ENCODE measurements around the gene G3BP2.
"Not testable (repeated sequence)": the region's sequence is repeated elsewhere in the genome, so short reads cannot be mapped to it uniquely, and the experiment has no call there.

Gene G3BP2

DNA sequence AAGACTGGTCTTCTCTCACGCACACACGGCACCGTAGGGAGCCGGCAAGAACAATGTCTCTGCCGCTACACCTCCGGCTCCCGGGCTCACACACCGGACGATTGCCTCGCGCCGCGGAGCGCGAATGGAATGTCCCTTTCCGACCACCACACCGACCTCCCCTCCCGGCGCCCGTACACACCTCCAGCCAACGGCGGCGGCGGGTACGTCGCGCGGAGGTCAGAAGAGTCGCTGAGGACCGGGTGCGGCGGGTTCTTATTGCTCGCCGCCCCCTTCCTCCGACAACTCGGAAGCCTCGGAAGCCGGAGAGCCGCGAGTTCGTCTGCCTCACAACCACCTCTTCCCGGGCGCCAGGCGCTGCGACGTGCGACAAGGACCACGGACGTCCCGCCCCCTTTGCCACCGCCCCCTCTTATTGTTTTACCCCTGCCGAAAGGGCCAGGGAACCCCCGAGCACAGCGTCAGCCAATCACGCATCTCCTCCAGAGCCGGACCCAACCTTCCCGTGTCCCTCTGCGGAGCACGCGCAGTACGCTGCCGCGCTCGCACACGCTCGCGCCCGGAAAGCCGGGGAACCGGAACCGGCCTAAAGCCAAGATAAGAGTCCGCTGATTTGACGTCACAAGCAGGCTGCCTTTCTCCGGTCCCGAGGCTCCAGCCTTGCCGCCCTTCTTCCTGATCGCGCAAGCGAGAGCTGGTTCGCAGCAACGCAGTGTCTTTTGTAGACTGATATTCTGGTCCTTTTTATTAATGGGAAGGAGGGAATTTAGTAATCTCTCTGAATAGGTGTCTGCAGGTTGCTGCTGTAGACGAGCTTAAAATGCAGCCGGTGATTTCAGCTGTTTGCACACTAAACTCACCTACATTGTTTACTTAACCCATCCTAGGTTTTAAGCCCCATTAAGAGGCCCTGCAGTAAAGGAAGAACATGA lies at the start of gene G3BP2:
TSS of gene G3BP2 (minus strand) at position 385 of the 932 bp plus-strand sequence. CDS start 11,386 bp downstream, outside the sequence.
- Histone ChIP-seq H3K27me3 (ENCODE audit: control insufficient read depth in 1 of 2, insufficient read depth in 2 of 2, low read length in 2 of 2) (no peaks in the 10 kb centered on the region), H3K27ac (ENCODE audit: low read depth, low read length) (peak within 1 kb of the TSS; percentile 96), H3K36me3 (ENCODE audit: control insufficient read depth in 1 of 2, insufficient read depth in 2 of 2, low read length in 2 of 2) (no peaks in the 10 kb centered on the region), H3K9ac (ENCODE audit: low read depth in 1 of 2, low read length in 2 of 2) (peak within 1 kb of the TSS; percentile 98 to 99), H3K4me3 (ENCODE audit: low read depth in 1 of 2, low read length in 2 of 2) (peak within 1 kb of the TSS; percentile 95 to 98), H3K9me3 (ENCODE audit: control insufficient read depth in 1 of 2, low read length in 2 of 2) (no peaks in the 10 kb centered on the region), H3K4me1 (ENCODE audit: control insufficient read depth in 1 of 2, insufficient read depth in 2 of 2, low read length in 2 of 2) (peaks cover 24 to 43% of the 10 kb centered on the region in 2 donors)

- Histone ChIP-seq H3K27ac (ENCODE audit: low read depth, low read length) (no peak overlapping the region), H3K36me3 (ENCODE audit: control insufficient read depth in 1 of 2, insufficient read depth in 2 of 2, low read length in 2 of 2) (no peaks in the 10 kb centered on the region), H3K4me3 (ENCODE audit: low read depth in 1 of 2, low read length in 2 of 2) (no peak overlapping the region), H3K9me3 (ENCODE audit: control insufficient read depth in 1 of 2, low read length in 2 of 2) (no peaks in the 10 kb centered on the region), H3K4me1 (ENCODE audit: control insufficient read depth in 1 of 2, insufficient read depth in 2 of 2, low read length in 2 of 2) (peaks cover 21 to 23% of the 10 kb centered on the region in 2 donors), H3K27me3 (ENCODE audit: control insufficient read depth in 1 of 2, insufficient read depth in 2 of 2, low read length in 2 of 2) (no peaks in the 10 kb centered on the region), H3K9ac (ENCODE audit: low read depth in 1 of 2, low read length in 2 of 2) (no peak overlapping the region)
Observed at GRCh38 chr4:75722417-75722816, 49.2 kb upstream of the G3BP2 start.

DNA sequence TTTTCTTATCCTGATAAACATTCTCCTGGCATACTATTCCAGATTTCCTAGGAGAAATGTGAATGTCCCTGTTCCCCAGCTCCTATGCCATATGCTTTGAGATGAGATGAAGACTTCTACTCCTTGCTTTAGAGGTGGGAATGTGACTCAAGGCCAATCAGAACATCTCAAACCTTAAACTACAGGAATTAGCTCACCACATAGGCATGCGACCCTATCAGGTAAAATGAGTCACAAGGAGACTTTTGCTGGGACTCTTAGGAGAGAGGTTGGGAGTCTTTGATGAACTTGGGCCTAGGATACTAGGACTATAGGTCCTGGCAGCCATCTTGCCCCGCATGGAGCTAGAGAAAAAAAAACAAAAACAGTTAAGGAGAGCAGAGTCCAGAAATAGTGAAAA lies 45.3 kb upstream of the G3BP2 start:
- no peak overlapping the region for H3K4me3 ChIP-seq (ENCODE audit: low read depth in 1 of 2, low read length in 2 of 2)
- no peaks in the 10 kb centered on the region for H3K27me3 ChIP-seq (ENCODE audit: control insufficient read depth in 1 of 2, insufficient read depth in 2 of 2, low read length in 2 of 2)
- no peak overlapping the region for H3K27ac ChIP-seq (ENCODE audit: low read depth, low read length)
- H3K4me1 ChIP-seq (ENCODE audit: control insufficient read depth in 1 of 2, insufficient read depth in 2 of 2, low read length in 2 of 2), result peaks cover 7% of the 10 kb centered on the region in 2 donors
- H3K36me3 ChIP-seq (ENCODE audit: control insufficient read depth in 1 of 2, insufficient read depth in 2 of 2, low read length in 2 of 2), result no peaks in the 10 kb centered on the region
- no peak overlapping the region for H3K9ac ChIP-seq (ENCODE audit: low read depth in 1 of 2, low read length in 2 of 2)
- no peaks in the 10 kb centered on the region for H3K9me3 ChIP-seq (ENCODE audit: control insufficient read depth in 1 of 2, low read length in 2 of 2)

DNA sequence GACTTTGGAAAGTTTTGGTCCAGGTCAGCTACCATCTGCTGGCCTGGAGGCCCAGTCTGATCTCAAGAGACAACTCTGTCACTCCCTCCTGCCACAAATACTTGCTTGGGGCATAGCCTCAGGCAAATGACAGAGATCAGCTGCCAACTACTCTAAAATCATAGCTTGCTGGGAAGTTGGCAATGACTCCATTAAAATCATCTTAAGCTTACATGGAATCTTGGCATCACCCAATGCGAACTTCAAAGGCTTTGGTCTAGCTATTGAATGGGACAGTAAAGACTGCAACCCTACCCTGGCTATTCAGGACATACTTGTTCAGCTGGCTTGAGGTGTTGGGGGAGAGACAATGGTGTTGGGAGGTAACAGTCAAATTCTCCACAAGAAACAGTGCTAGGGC lies 44.2 kb upstream of the G3BP2 start:
- no peaks in the 10 kb centered on the region for H3K27me3 ChIP-seq (ENCODE audit: control insufficient read depth in 1 of 2, insufficient read depth in 2 of 2, low read length in 2 of 2)
- H3K36me3 ChIP-seq (ENCODE audit: control insufficient read depth in 1 of 2, insufficient read depth in 2 of 2, low read length in 2 of 2), result no peaks in the 10 kb centered on the region
- no peak overlapping the region for H3K4me3 ChIP-seq (ENCODE audit: low read depth in 1 of 2, low read length in 2 of 2)
- H3K9me3 ChIP-seq (ENCODE audit: control insufficient read depth in 1 of 2, low read length in 2 of 2), result no peaks in the 10 kb centered on the region
- no peaks in the 10 kb centered on the region for H3K4me1 ChIP-seq (ENCODE audit: control insufficient read depth in 1 of 2, insufficient read depth in 2 of 2, low read length in 2 of 2)
- no peak overlapping the region for H3K27ac ChIP-seq (ENCODE audit: low read depth, low read length)
- H3K9ac ChIP-seq (ENCODE audit: low read depth in 1 of 2, low read length in 2 of 2), result no peak overlapping the region

DNA sequence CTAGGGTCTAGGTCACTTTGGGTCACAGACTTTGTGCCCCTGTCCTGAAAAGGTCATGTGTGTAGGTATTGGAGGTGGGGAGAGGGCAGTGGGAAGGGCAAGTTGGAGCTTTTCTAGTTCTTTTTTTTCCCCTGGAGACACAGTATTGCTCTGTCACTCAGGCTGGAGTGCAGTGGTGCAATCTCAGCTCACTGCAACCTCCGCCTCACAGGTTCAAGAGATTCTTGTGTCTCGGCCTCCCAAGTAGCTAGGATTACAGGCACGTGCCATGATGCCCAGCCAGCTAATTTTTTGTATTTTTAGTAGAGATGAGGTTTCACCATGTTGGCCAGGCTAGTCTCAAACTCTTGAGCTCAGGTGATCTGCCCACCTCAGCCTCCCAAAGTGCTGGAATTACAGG lies 42.8 kb upstream of the G3BP2 start:
- H3K36me3 ChIP-seq (ENCODE audit: control insufficient read depth in 1 of 2, insufficient read depth in 2 of 2, low read length in 2 of 2); H3K27me3 ChIP-seq (ENCODE audit: control insufficient read depth in 1 of 2, insufficient read depth in 2 of 2, low read length in 2 of 2); H3K9ac ChIP-seq (ENCODE audit: low read depth in 1 of 2, low read length in 2 of 2); H3K4me1 ChIP-seq (ENCODE audit: control insufficient read depth in 1 of 2, insufficient read depth in 2 of 2, low read length in 2 of 2); H3K4me3 ChIP-seq (ENCODE audit: low read depth in 1 of 2, low read length in 2 of 2); H3K9me3 ChIP-seq (ENCODE audit: control insufficient read depth in 1 of 2, low read length in 2 of 2); H3K27ac ChIP-seq (ENCODE audit: low read depth, low read length): not testable (repeated sequence)

- no peak overlapping the region for H3K9ac ChIP-seq (ENCODE audit: low read depth in 1 of 2, low read length in 2 of 2)
- no peaks in the 10 kb centered on the region for H3K27me3 ChIP-seq (ENCODE audit: control insufficient read depth in 1 of 2, insufficient read depth in 2 of 2, low read length in 2 of 2)
- no peak overlapping the region for H3K4me3 ChIP-seq (ENCODE audit: low read depth in 1 of 2, low read length in 2 of 2)
- H3K9me3 ChIP-seq (ENCODE audit: control insufficient read depth in 1 of 2, low read length in 2 of 2), result no peaks in the 10 kb centered on the region
- H3K27ac ChIP-seq (ENCODE audit: low read depth, low read length), result no peak overlapping the region
- H3K4me1 ChIP-seq (ENCODE audit: control insufficient read depth in 1 of 2, insufficient read depth in 2 of 2, low read length in 2 of 2), result no peaks in the 10 kb centered on the region
- H3K36me3 ChIP-seq (ENCODE audit: control insufficient read depth in 1 of 2, insufficient read depth in 2 of 2, low read length in 2 of 2), result no peaks in the 10 kb centered on the region
Observed at GRCh38 chr4:75715105-75715799, 42.0 kb upstream of the G3BP2 start.

- Histone ChIP-seq H3K9me3 (ENCODE audit: control insufficient read depth in 1 of 2, low read length in 2 of 2) (no peaks in the 10 kb centered on the region), H3K27me3 (ENCODE audit: control insufficient read depth in 1 of 2, insufficient read depth in 2 of 2, low read length in 2 of 2) (no peaks in the 10 kb centered on the region), H3K9ac (ENCODE audit: low read depth in 1 of 2, low read length in 2 of 2) (no peak overlapping the region), H3K4me3 (ENCODE audit: low read depth in 1 of 2, low read length in 2 of 2) (no peak overlapping the region), H3K4me1 (ENCODE audit: control insufficient read depth in 1 of 2, insufficient read depth in 2 of 2, low read length in 2 of 2) (no peaks in the 10 kb centered on the region), H3K27ac (ENCODE audit: low read depth, low read length) (no peak overlapping the region), H3K36me3 (ENCODE audit: control insufficient read depth in 1 of 2, insufficient read depth in 2 of 2, low read length in 2 of 2) (no peaks in the 10 kb centered on the region)
Observed at GRCh38 chr4:75714704-75715103, 41.5 kb upstream of the G3BP2 start.

GRCh38 chr4:75714011-75714410 lies 40.8 kb upstream of the G3BP2 start:
- H3K27ac ChIP-seq (ENCODE audit: low read depth, low read length), result no peak overlapping the region

DNA sequence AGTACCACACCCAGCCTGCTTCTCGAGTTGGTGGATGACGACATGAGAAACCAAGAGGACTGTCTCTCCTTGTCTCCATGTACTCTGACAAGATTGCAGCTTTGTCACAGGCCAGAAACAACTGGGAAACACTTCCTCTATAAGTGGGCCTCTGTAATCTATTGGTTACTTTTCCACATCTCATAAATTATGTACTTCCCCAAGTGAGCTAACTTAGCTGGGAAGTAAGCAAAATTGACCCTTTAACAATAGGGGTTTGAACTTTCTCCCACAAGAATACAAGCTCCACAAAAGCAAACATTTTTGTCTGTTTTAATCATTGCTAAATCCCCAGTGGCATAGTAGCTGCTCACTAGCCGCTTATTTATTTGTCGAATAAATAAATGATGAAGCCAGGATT lies 37.0 kb upstream of the G3BP2 start:
- no peaks in the 10 kb centered on the region for H3K27me3 ChIP-seq (ENCODE audit: control insufficient read depth in 1 of 2, insufficient read depth in 2 of 2, low read length in 2 of 2)
- H3K9ac ChIP-seq (ENCODE audit: low read depth in 1 of 2, low read length in 2 of 2), result no peak overlapping the region
- H3K9me3 ChIP-seq (ENCODE audit: control insufficient read depth in 1 of 2, low read length in 2 of 2), result no peaks in the 10 kb centered on the region
- H3K36me3 ChIP-seq (ENCODE audit: control insufficient read depth in 1 of 2, insufficient read depth in 2 of 2, low read length in 2 of 2), result no peaks in the 10 kb centered on the region
- H3K4me1 ChIP-seq (ENCODE audit: control insufficient read depth in 1 of 2, insufficient read depth in 2 of 2, low read length in 2 of 2), result no peaks in the 10 kb centered on the region
- no peak overlapping the region for H3K27ac ChIP-seq (ENCODE audit: low read depth, low read length)
- no peak overlapping the region for H3K4me3 ChIP-seq (ENCODE audit: low read depth in 1 of 2, low read length in 2 of 2)

More at GRCh38 chr4:75714011-75714410, 40.8 kb upstream of the G3BP2 start:
- no peaks in the 10 kb centered on the region for H3K36me3 ChIP-seq (ENCODE audit: control insufficient read depth in 1 of 2, insufficient read depth in 2 of 2, low read length in 2 of 2)
- H3K9me3 ChIP-seq (ENCODE audit: control insufficient read depth in 1 of 2, low read length in 2 of 2), result no peaks in the 10 kb centered on the region
- H3K9ac ChIP-seq (ENCODE audit: low read depth in 1 of 2, low read length in 2 of 2), result no peak overlapping the region
- no peaks in the 10 kb centered on the region for H3K4me1 ChIP-seq (ENCODE audit: control insufficient read depth in 1 of 2, insufficient read depth in 2 of 2, low read length in 2 of 2)
- H3K4me3 ChIP-seq (ENCODE audit: low read depth in 1 of 2, low read length in 2 of 2), result no peak overlapping the region
- no peaks in the 10 kb centered on the region for H3K27me3 ChIP-seq (ENCODE audit: control insufficient read depth in 1 of 2, insufficient read depth in 2 of 2, low read length in 2 of 2)

GRCh38 chr4:75708218-75708691 lies 35.0 kb upstream of the G3BP2 start:
- no peaks in the 10 kb centered on the region for H3K36me3 ChIP-seq (ENCODE audit: control insufficient read depth in 1 of 2, insufficient read depth in 2 of 2, low read length in 2 of 2)
- H3K4me1 ChIP-seq (ENCODE audit: control insufficient read depth in 1 of 2, insufficient read depth in 2 of 2, low read length in 2 of 2), result no peaks in the 10 kb centered on the region
- no peaks in the 10 kb centered on the region for H3K9me3 ChIP-seq (ENCODE audit: control insufficient read depth in 1 of 2, low read length in 2 of 2)
- no peak overlapping the region for H3K4me3 ChIP-seq (ENCODE audit: low read depth in 1 of 2, low read length in 2 of 2)
- H3K27me3 ChIP-seq (ENCODE audit: control insufficient read depth in 1 of 2, insufficient read depth in 2 of 2, low read length in 2 of 2), result no peaks in the 10 kb centered on the region
- H3K27ac ChIP-seq (ENCODE audit: low read depth, low read length), result no peak overlapping the region
- H3K9ac ChIP-seq (ENCODE audit: low read depth in 1 of 2, low read length in 2 of 2), result no peak overlapping the region

Measured in duodenal mucosa (tissue), 2 donors.